ACC112 (cell line): Measurements from ENCODE around the gene MRPL22.
"Not testable (repeated sequence)": the region's sequence is repeated elsewhere in the genome, so short reads cannot be mapped to it uniquely, and the experiment has no call there.

Experiments used
- H2AFZ ChIP-seq: fragments of 200-600 bp; sonication (generic); one replicate; pipeline ENCODE4 v1.6.0; 2017; ENCODE audit warnings: antibody characterized with exemption, low read length; ENCODE audit not compliant: unreplicated experiment
- H3K27ac ChIP-seq: fragments of 200-600 bp; sonication (generic); 2 replicates; pipeline ENCODE4 v1.5.1; 2014; ENCODE audit warnings: low read depth, mild to moderate bottlenecking, antibody characterized with exemption, low read length, moderate library complexity
- H3K27me3 ChIP-seq: fragments of 200-600 bp; sonication (generic); 2 replicates; pipeline ENCODE4 v1.6.1; 2014; ENCODE audit warnings: mild to moderate bottlenecking, antibody characterized with exemption, low read length, moderate library complexity, mixed read lengths; ENCODE audit not compliant: insufficient read depth
- H3K36me3 ChIP-seq: fragments of 200-600 bp; sonication (generic); 2 replicates; pipeline ENCODE4 v1.6.1; 2016; ENCODE audit warnings: mild to moderate bottlenecking, antibody characterized with exemption, low read length, moderate library complexity, mixed read lengths; ENCODE audit not compliant: insufficient read depth
- H3K4me1 ChIP-seq: fragments of 200-600 bp; sonication (generic); one replicate; pipeline ENCODE4 v1.6.1; 2016; ENCODE audit warnings: low read length, mixed read lengths; ENCODE audit not compliant: insufficient read depth, unreplicated experiment, control insufficient read depth
- H3K4me3 ChIP-seq: fragments of 200-600 bp; sonication (generic); 2 replicates; pipeline ENCODE4 v1.5.1; 2014; ENCODE audit warnings: mild to moderate bottlenecking, low read depth, low read length
- H3K79me2 ChIP-seq: fragments of 200-600 bp; sonication (generic); one replicate; pipeline ENCODE4 v1.6.0; 2016; ENCODE audit warnings: low read length; ENCODE audit not compliant: control insufficient read depth, unreplicated experiment, insufficient read depth

MRPL22 gene

GRCh38 chr5:154905601-154906000, 35.3 kb upstream of the MRPL22 start:
- peaks cover 19% of the 10 kb centered on the region for H3K36me3 ChIP-seq
- H2AFZ ChIP-seq, H3K4me3 ChIP-seq, H3K27me3 ChIP-seq, H3K79me2 ChIP-seq, H3K4me1 ChIP-seq, H3K27ac ChIP-seq: not testable (repeated sequence)

GRCh38 chr5:154916874-154917273, 24.0 kb upstream of the MRPL22 start:
- no peaks in the 10 kb centered on the region for H3K79me2 ChIP-seq
- H3K36me3 ChIP-seq, result peaks cover 18% of the 10 kb centered on the region
- H3K4me3 ChIP-seq, result no peak overlapping the region
- H3K27me3 ChIP-seq, result no peaks in the 10 kb centered on the region
- H2AFZ ChIP-seq, result no peak overlapping the region
- H3K4me1 ChIP-seq, result no peaks in the 10 kb centered on the region
- no peak overlapping the region for H3K27ac ChIP-seq

GRCh38 chr5:154917757-154918156, 23.1 kb upstream of the MRPL22 start:
- Histone ChIP-seq H3K79me2 (no peaks in the 10 kb centered on the region), H3K4me1 (no peaks in the 10 kb centered on the region), H3K4me3 (no peak overlapping the region), H3K36me3 (peaks cover 13% of the 10 kb centered on the region), H2AFZ (no peak overlapping the region), H3K27me3 (no peaks in the 10 kb centered on the region), H3K27ac (no peak overlapping the region)

- H3K36me3 ChIP-seq, result peaks cover 22% of the 10 kb centered on the region
Observed at GRCh38 chr5:154923441-154924430, 17.1 kb upstream of the MRPL22 start.

GRCh38 chr5:154933537-154933936, 7.3 kb upstream of the MRPL22 start:
- Histone ChIP-seq H3K4me1 (peaks cover 6% of the 10 kb centered on the region), H3K4me3 (no peak overlapping the region), H3K27ac (no peak overlapping the region), H2AFZ (no peak overlapping the region), H3K79me2 (peaks cover 17% of the 10 kb centered on the region), H3K27me3 (no peaks in the 10 kb centered on the region), H3K36me3 (peaks cover 14% of the 10 kb centered on the region)

More at GRCh38 chr5:154923441-154924430, 17.1 kb upstream of the MRPL22 start:
- Histone ChIP-seq H3K79me2 (no peaks in the 10 kb centered on the region), H2AFZ (no peak overlapping the region), H3K27me3 (no peaks in the 10 kb centered on the region), H3K27ac (no peak overlapping the region), H3K4me3 (no peak overlapping the region), H3K4me1 (no peaks in the 10 kb centered on the region)

DNA sequence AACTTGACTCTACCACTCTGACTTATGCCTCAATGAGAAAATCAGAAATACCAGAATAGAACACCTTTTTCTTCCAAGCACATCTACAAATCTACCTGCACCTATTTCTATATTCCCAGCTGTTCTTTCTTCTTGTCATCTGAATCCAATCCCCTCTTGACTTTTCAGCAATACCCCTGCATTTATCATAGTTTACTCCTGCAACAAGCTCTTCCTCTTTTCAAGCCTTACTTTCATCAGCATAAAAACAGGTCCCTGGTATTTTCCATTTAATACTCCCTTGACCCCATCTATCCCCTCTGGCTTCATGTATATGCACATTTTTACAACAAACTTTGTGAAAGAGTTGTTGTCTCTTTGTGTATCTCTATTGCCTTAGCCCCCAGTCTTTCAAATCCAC, 6.0 kb upstream of the MRPL22 start:
- peaks cover 6% of the 10 kb centered on the region for H3K4me1 ChIP-seq
- H3K36me3 ChIP-seq, result peaks cover 13% of the 10 kb centered on the region
- H2AFZ ChIP-seq, result no peak overlapping the region
- no peak overlapping the region for H3K27ac ChIP-seq
- H3K79me2 ChIP-seq, result peaks cover 17% of the 10 kb centered on the region
- no peaks in the 10 kb centered on the region for H3K27me3 ChIP-seq
- H3K4me3 ChIP-seq, result no peak overlapping the region

DNA sequence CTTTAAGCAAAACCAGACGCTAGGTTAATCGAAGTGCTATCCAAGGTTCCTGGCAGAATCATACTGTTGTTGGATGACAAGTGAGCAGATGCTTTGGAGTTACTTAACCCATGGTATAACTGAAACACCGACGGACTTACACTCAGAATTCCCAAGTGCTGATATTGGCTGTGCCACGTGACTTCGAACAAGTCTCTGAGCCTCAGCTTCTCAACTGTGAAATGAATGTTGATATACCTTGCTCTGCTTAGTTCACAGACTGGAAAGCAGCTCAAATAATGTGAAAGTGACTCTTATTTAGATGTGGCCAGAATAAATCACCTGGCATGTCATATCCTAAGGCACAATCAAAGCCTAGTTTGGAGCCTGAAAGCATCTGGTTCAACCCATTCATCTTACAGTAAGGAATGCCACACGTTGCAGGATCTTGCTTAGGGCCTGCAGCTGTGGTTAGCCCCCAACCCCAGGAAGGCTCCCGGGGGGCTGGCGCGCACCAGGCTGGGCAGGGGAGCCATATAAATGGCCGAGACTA, 3.6 kb upstream of the MRPL22 start:
- peaks cover 12% of the 10 kb centered on the region for H3K4me1 ChIP-seq
- H3K36me3 ChIP-seq, result peaks cover 6% of the 10 kb centered on the region; the same call in 1 of the 2 replicates
- peak overlapping the region; percentile 40 for H2AFZ ChIP-seq
- no peaks in the 10 kb centered on the region for H3K27me3 ChIP-seq
- peaks cover 28% of the 10 kb centered on the region for H3K79me2 ChIP-seq
- no peak overlapping the region for H3K27ac ChIP-seq
- peak overlapping the region; percentile 85 for H3K4me3 ChIP-seq

DNA sequence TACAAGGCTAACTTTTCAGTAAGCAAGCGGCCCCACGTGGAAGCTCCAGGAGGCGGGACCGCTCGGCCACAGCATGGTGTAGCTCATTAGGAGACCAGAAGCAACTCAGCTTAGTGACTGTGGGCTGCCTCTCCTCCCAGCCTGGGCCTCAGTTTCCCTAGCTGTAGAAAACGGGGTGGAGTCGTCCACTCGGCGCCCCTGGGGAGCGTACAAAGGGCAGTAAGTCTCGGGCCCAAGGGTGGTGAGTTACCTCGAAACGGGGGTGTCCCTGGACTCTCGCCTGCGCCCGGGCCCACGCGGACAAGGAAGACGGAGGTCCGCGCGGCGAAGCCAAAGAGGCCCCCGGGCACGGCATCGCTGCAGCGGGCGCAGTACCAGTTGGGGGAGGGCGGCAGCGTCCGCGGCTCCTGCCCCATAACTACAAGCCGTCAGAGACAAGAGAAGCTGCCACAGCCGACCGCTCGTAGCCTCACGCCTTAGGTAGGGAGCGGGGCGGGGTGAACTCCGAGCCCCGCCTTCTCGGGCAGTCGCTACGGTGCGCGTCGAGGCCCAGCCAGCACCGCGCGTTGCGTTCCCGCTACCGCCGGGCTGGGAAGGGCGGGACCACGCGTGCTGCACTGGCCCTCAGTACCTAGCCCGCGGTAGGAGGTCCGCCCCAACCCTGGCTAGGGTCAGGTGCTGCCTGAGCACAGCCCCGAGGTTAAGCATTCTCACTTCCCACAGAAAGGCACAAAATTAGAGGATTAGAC, 3.0 kb upstream of the MRPL22 start, which contains the start of gene GEMIN5:
Gene GEMIN5, minus strand, starts transcription at position 494 of the 749 bp plus-strand sequence. Its CDS starts 78 bp downstream, at position 416.
- no peaks in the 10 kb centered on the region for H3K27me3 ChIP-seq
- H3K36me3 ChIP-seq, result peaks cover 6% of the 10 kb centered on the region; the same call in 1 of the 2 replicates
- peak within 1 kb of the TSS; percentile 85 for H3K4me3 ChIP-seq
- H3K27ac ChIP-seq, result no peak within 1 kb of the TSS
- H3K4me1 ChIP-seq, result peaks cover 18% of the 10 kb centered on the region
- peak within 1 kb of the TSS; percentile 51 for H2AFZ ChIP-seq
- H3K79me2 ChIP-seq, result peaks cover 34% of the 10 kb centered on the region

DNA sequence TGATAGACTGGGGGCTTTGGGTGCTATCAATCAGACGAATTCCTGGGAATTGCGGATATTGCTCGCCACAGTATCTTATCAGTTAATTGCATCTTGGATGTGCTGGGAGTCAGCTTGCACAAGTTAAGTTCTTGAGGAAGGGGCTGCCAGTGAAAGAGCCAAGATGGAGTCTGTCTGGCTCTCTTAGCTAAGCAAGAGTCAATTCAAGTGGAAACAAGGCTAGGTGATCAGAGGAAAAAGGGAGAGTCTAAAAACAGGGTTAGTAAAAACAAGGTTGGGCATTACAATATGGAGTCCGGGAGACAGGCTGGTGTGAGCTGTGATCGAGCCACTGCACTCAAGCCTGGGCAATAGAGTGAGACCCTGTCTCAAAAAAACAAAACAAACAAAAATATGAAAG, 1.5 kb upstream of the MRPL22 start:
- H2AFZ ChIP-seq, result not testable (repeated sequence)

GRCh38 chr5:154940375-154940771, 500 bp upstream of the MRPL22 start:
- H3K79me2 ChIP-seq, result peaks cover 47% of the 10 kb centered on the region
- peak overlapping the region; percentile 100 for H2AFZ ChIP-seq
- no peak overlapping the region for H3K27ac ChIP-seq
- H3K4me3 ChIP-seq, result peak overlapping the region; percentile 96
- no peaks in the 10 kb centered on the region for H3K36me3 ChIP-seq
- H3K4me1 ChIP-seq, result peaks cover 19% of the 10 kb centered on the region
- no peaks in the 10 kb centered on the region for H3K27me3 ChIP-seq

More for the DNA sequence above, 1.5 kb upstream of the MRPL22 start:
- Histone ChIP-seq H3K4me1 (peaks cover 19% of the 10 kb centered on the region), H3K79me2 (peaks cover 42% of the 10 kb centered on the region)
- not testable (repeated sequence) for H3K36me3 ChIP-seq, H3K27me3 ChIP-seq, H3K27ac ChIP-seq, H3K4me3 ChIP-seq
